NCI-H1436 treated with DMSO at 0.1 percent for 48 hours (cell line): ENCODE data around the gene ARMC10.
"Not testable (repeated sequence)": the region's sequence is repeated elsewhere in the genome, so short reads cannot be mapped to it uniquely, and the experiment has no call there.

ENCODE experiments used
- DNase-seq: peaks from one replicate; lab custom pipeline; 2025; lab: John Stamatoyannopoulos, UW

The ARMC10 gene

DNA sequence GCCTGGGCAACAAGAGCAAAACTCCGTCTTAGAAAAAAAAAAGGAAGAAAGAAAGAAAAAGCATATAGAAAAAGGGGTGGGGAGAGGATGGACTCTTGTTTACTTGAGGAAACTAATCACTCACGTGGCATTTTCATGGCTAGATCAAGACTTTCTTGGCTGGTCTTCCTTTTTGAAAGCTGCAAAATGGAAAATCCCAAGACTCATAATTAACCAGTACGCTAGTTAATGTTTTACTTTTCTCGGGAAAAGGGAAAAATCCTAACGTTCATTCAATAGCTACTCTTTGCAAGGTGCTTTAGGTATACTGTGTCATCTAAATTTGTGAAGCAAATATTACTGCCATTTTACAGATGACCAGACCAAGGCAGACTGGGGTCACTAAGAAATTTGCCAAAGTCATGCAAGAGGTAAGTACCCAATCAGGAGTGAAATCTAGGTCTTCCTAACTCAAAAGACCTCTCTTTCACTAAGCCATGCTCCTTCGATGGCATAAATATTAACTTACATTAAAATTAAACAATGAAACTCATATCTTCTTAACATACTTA is 49.6 kb downstream of the ARMC10 start:
- no peak for DNase-seq

GRCh38 chr7:103127006-103127405 is 52.1 kb downstream of the ARMC10 start:
- DNase-seq = no peak

DNA sequence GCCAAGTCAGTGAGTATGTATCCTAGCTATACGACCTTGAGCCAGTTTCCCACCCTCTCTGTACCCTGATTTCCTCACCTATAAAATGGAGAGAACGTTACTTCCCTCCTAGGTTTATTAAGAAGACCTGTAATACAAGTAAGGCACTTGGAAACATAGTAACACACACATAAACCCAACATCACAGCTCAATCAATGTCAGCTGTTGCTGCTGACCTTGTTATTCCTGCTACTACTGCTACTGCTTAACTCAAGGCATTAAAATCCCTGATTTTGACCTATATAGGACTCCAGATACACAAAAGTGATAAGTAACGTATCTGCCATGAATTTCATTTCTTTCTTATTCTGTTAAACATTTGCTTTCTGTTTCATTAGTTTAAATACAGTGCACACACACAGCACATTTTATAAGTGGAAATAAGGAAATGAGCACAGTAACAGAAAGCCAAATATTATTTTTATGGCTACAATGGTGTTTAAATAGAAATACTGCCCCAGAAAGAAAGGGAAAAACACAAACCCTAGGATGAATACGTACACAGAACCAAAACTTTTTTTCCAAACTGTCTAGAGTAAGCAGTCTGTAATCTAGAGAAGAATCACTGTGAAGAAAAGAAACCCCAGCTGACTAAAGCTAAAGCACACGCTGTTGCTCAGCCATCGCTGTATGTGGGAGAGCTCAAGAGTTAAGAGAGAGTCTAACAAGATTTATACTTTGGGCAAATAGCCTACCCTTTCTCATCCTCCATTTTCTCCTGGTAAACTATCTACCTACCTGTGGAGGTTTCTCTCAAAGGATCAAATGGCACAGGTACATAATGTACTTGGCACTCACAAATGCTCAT is 55.0 kb downstream of the ARMC10 start:
- DNase-seq = no peak

DNA sequence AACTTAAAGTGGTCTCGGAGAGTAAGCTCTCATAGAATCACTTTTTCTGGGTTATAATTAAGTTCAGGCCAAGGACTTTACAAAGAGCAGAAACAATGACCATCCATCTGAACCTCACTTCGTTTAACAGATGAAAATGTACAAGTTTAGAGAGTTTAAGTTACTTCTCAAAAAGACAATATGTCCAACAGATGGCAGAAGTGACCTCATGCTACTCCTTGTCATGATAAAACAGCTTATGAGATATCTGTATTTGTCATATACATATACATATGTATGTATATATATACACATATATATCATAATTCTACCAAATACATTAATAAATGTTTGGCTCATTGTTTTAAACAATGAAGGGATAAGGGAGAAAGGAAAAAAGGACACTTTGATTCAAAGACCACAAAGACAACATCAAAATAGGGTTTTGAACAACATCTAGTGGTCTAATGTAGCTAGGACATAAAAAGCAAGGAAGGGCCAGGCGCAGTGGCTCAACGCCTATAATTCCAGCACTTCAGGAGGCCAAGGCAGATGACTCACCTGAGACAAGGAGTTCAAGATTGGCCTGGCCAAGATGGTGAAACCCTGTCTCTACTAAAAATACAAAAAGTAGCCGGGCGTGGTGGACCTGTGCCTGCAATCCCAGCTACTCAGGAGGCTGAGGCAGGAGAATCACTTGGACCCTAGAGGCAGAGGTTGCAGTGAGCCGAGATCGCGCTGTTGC is 56.1 kb downstream of the ARMC10 start:
- DNase-seq = no peak

GRCh38 chr7:103132995-103133688 is 58.2 kb downstream of the ARMC10 start:
- no peak for DNase-seq

DNA sequence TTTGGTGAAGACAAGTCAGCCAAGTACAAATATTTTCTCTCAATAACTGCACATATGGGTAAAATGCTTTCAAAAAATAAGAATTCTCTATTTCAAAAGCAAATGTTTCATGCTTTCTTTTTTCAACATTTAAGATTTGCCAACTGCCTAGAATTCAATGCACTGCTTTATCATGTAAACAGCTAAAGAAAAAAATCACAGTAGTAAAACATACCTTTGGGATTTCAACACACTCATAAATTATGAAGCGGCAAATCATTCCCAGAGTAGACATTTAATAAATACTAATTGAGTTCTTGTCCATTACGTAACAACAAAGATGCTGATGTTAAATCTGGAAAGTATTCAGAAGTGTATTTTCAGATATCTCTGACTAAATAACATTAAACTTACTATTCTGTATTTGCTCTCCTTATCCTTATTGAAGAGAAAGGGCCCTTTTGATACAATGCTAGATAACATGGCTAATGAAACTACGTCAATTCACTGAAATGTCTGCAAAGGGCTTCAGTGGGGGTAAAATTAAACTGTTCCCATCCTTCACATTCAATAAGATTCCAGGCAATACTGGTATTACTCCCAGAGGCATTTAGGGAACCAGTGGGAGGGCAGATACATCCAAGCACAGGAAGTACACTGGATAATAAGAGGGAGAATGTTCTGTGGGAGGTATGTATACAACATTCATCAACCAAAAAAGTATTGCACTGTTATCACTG is 60.1 kb downstream of the ARMC10 start:
- no peak for DNase-seq

DNA sequence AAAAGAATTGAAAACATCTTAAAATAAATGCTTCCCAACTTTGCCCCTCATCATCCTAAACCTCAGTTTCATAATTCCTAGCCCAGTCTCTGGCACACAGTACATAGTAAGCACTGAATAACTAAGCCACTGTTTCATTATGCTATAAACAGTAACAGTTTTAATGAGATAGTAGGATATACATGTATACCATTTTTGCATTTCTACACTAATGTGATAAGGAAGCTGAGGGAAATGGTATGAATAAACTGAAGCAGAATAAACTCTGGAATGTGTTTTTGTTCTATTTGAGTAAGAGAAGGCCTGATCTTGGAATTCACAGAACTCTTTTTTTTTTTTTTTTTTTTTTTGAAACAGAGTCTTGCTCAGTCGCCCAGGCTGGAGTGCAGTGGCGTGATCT is 65.1 kb downstream of the ARMC10 start:
- no peak for DNase-seq

DNA sequence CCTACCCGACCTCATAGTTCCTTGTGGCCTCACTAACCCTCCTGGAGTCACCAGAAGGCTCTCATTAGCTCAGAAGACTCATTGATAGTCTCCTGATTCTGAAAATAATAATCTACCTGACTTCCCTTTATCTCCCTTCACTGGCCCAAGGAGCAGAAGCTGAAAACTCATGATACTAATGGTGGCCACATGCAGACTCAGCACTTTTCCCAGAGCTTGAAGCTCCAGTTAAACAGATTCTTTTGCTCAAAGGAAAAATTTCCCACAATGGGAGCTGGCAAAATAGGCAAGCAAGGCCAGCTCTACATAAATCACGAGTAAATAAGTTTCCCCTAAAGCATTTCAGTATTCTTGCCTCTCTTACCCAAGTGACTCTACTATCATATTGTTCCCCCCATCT is 65.7 kb downstream of the ARMC10 start:
- DNase-seq = no peak

GRCh38 chr7:103141753-103142404 is 66.9 kb downstream of the ARMC10 start:
- DNase-seq = no peak

DNA sequence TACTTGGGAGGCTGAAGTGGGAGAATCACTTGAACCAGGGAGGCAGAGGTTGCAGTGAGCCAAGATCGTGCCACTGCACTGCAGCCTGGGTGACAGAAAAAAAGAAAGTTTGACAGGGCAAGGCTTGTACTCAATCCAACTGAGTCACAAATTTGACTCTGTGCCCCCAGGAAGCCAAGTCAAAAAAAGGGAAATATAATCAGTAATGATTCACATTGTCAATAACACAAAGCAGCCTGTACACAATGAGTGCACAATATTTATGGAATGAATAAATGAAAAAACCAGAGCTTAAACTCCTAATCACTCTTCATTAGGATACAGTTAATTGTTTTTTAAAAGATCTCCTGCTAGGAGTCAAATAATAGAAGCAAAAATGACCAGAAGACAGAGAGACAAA is 67.6 kb downstream of the ARMC10 start:
- DNase-seq = no peak

GRCh38 chr7:103143868-103144267 is 68.9 kb downstream of the ARMC10 start:
- DNase-seq = no peak

- not testable (repeated sequence) for DNase-seq
These were observed 69.8 kb downstream of the ARMC10 start for GRCh38 chr7:103144754-103145153.

- DNase-seq = no peak
These were observed 73.4 kb downstream of the ARMC10 start for GRCh38 chr7:103148131-103148993.
